Upper lobe of left lung (tissue), 6 donors: ENCODE measurements around the gene MAP2K6. TPM values are rescaled to one million over a fixed set of nuclear protein-coding genes. Genes with fewer than 3 reads are reported as not detected.

Experiments used
- ATAC-seq, 2 donors: fragments of 200-7000 bp; cut with Tn5 transposase; one replicate each; pipeline ENCODE4 v1.9.1; 2022; ENCODE audit warnings: mild to moderate bottlenecking in 2 of 2, moderate library complexity in 2 of 2; ENCODE audit not compliant: low FRiP score in 2 of 2
- DNase-seq, 2 donors: peaks; one replicate each; pipeline ENCODE4 v3.0.0-alpha.2; 2019 to 2020
- H3K27ac ChIP-seq, 4 donors: fragments of 200-600 bp; sonication (generic); one replicate each; pipeline ENCODE4 v1.5.1; 2016 to 2019
- H3K27me3 ChIP-seq, 4 donors: fragments of 200-600 bp; sonication (generic); one replicate each; pipeline ENCODE4 v1.5.1; 2017 to 2019
- H3K36me3 ChIP-seq, 4 donors: fragments of 200-600 bp; sonication (generic); one replicate each; pipeline ENCODE4 v1.5.1; 2016 to 2019
- H3K4me1 ChIP-seq, 4 donors: fragments of 200-600 bp; sonication (generic); one replicate each; pipeline ENCODE4 v1.5.1; 2018 to 2019
- H3K4me3 ChIP-seq, 4 donors: fragments of 200-600 bp; sonication (generic); one replicate each; pipeline ENCODE4 v1.5.1; 2017 to 2019; ENCODE audit warnings: mild to moderate bottlenecking in 2 of 4, moderate library complexity in 1 of 4
- H3K9me3 ChIP-seq, 4 donors: fragments of 200-600 bp; sonication (generic); one replicate each; pipeline ENCODE4 v1.5.1; 2018 to 2019
- EP300 ChIP-seq, 4 donors: sonication (generic); formaldehyde crosslinking; IDR thresholded peaks; one replicate each; pipeline ENCODE4 v1.5.1; 2017; ENCODE audit warnings: antibody characterized with exemption in 4 of 4, control low read depth in 2 of 4
- POLR2A ChIP-seq, 4 donors: fragments of 450-650 bp; IDR thresholded peaks; one replicate each; pipeline ENCODE4 v1.5.1; 2016 to 2017; ENCODE audit warnings: antibody characterized with exemption in 4 of 4, mild to moderate bottlenecking in 2 of 4
- POLR2AphosphoS5 ChIP-seq, 2 donors: sonication (generic); formaldehyde crosslinking; IDR thresholded peaks; one replicate each; pipeline ENCODE4 v1.5.1; 2017; ENCODE audit warnings: antibody characterized with exemption in 2 of 2
- WGBS, 2 donors: methylation state at CpG; one replicate each; pipeline ENCODE4 v1.1.5; 2017 to 2018; 5-methylcytosine and 5-hydroxymethylcytosine counted together
- total RNA-seq, 6 donors: library from RNA; depleted of rRNA in 4 of 6; stranded (reverse); fragments of >200 nt in 4 of 6; gene quantifications; one replicate each; pipeline versions ENCODE4 v1.1.0 to v1.2.1, GENCODE V29; 2016 to 2021
- TF ChIP-seq, protein P1 (sequence below), 6 experiments: fragments of 450-650 bp in 4 of 6; fragments of 200-600 bp in 2 of 6; sonication (generic) in 2 of 6; IDR thresholded peaks; one replicate each; pipeline ENCODE4 v1.5.1; 2016 to 2019; ENCODE audit warnings: antibody characterized with exemption in 6 of 6
- donor health status: DM: no; HTN: no; CAD: no; lungs with moderate emphysema.
- donor health status: DM: no; HTN: yes; CAD: no; lungs with severe emphysema.

MAP2K6 gene
- total RNA-seq, 6 donors from 2014 or later, result 0.33 to 16.8 (median 5.9) TPM

DNA sequence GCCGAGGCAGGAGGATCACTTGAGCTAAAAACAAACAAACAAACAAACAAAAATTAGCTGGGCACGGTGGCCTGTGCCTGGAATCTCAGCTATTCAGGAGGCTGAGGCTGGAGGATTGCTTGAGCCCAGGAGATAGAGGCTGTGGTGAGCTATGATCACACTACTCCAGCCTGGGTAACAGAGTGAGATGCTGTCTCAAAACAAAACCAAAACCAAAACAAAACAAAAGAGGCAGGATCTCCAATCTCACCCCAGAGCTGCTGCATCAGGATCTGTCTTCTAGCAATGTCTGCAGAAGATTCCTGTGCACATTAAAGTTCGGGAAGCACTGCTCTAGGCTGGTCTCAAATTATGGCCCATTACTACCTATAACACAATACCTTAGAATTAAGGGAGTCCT lies 43.1 kb downstream of the MAP2K6 start:
- no peaks in the 10 kb centered on the region for H3K4me1 ChIP-seq
- 82 to 83% methylated on average over 3 of the region's 3 CpGs for WGBS, 2 donors
- H3K4me3 ChIP-seq, result no peak overlapping the region
- H3K9me3 ChIP-seq, result no peaks in the 10 kb centered on the region
- TF ChIP-seq POLR2A (IDR thresholded peaks at IDR 0.05), result no peak
- TF ChIP-seq, protein P1, sequence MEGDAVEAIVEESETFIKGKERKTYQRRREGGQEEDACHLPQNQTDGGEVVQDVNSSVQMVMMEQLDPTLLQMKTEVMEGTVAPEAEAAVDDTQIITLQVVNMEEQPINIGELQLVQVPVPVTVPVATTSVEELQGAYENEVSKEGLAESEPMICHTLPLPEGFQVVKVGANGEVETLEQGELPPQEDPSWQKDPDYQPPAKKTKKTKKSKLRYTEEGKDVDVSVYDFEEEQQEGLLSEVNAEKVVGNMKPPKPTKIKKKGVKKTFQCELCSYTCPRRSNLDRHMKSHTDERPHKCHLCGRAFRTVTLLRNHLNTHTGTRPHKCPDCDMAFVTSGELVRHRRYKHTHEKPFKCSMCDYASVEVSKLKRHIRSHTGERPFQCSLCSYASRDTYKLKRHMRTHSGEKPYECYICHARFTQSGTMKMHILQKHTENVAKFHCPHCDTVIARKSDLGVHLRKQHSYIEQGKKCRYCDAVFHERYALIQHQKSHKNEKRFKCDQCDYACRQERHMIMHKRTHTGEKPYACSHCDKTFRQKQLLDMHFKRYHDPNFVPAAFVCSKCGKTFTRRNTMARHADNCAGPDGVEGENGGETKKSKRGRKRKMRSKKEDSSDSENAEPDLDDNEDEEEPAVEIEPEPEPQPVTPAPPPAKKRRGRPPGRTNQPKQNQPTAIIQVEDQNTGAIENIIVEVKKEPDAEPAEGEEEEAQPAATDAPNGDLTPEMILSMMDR (IDR thresholded peaks at IDR 0.05), result no peak
- no peak for TF ChIP-seq POLR2AphosphoS5 (IDR thresholded peaks at IDR 0.05)
- TF ChIP-seq EP300 (IDR thresholded peaks at IDR 0.05), result no peak
- H3K27me3 ChIP-seq, result no peaks in the 10 kb centered on the region
- DNase-seq (no peak), ATAC-seq (no peak)
- H3K27ac ChIP-seq, result no peak overlapping the region
- H3K36me3 ChIP-seq, result no peaks in the 10 kb centered on the region

DNA sequence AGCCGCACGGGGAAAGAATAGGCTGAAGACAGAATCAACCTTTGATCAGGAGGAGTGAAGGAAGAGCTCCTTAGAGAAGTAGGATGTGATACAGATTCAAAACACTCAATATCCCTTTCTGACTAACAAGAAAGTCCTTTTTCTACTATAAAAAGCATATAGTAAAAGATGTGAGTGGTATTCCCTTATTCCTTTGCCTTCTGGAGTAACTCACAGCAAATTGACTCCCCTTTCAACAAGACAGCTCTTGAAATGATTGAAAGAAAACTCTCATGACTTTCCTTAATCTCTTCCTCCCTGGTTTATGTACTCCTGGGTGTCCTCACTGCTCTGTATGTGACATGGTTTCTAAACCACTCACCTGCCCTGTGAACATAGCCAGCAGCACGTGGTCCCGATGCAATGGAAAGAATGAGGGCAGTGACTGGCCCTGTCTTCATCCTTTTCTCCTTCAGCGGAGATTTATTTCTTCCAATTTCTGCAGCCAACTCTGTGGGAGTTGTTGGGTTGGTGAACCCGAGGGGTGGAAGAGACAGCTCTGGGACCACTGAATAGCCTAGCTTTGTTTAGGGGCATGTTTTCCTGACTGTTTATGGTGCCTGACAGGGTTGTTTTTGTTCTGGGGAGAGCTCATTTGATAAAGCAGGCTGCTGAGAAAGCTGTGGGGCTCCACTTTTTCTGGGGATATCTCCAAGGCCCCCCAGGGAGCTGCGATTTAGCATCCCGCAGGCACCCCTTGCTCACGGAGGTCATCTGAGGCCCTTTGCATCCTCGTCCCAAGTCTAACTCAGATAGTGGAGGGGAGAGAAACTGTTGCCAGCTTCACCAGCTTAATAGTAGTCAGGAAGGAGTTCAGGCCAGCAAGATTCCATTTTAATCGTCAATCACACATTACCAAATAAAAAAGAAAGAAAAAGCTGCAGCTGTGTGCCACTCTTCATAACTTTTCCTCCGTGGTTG lies 46.7 kb downstream of the MAP2K6 start:
- H3K27me3 ChIP-seq, result no peaks in the 10 kb centered on the region
- ATAC-seq (no peak), DNase-seq (no peak)
- no peaks in the 10 kb centered on the region for H3K4me1 ChIP-seq
- H3K27ac ChIP-seq, result no peak overlapping the region
- WGBS, 2 donors, result 78 to 87% methylated on average over 10 to 12 of the region's 12 CpGs
- no peaks in the 10 kb centered on the region for H3K36me3 ChIP-seq
- TF ChIP-seq EP300 (IDR thresholded peaks at IDR 0.05) (no peak), POLR2A (IDR thresholded peaks at IDR 0.05) (no peak), POLR2AphosphoS5 (IDR thresholded peaks at IDR 0.05) (no peak)
- TF ChIP-seq, protein P1 (IDR thresholded peaks at IDR 0.05), result no peak
- no peaks in the 10 kb centered on the region for H3K9me3 ChIP-seq
- no peak overlapping the region for H3K4me3 ChIP-seq

DNA sequence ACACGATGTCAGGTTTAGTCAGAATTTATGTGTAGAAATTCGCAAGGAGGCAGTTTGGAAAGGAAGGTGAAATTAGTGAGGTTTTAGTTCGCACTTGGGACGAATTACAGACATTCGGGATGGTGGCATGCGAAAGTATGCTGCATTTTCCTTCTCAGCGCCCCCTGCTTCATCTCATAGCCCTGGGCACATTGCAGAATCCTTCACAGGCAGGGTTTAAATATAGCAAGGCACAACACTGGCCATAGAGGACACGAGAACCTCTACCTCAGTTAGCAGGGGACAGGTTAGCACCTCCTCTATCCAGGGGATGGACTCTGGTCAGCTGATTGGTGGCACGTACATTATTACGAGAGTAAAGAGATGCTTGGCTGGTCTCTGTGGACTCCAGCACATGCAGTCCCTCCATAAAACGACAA lies 47.5 kb downstream of the MAP2K6 start:
- Histone ChIP-seq H3K9me3 (no peaks in the 10 kb centered on the region), H3K27me3 (no peaks in the 10 kb centered on the region), H3K36me3 (no peaks in the 10 kb centered on the region), H3K4me3 (no peak overlapping the region), H3K27ac (no peak overlapping the region), H3K4me1 (no peaks in the 10 kb centered on the region)
- ATAC-seq (no peak), DNase-seq (no peak)
- WGBS, 2 donors, result 91 to 95% methylated on average over 11 of the region's 11 CpGs
- no peak for TF ChIP-seq EP300 (IDR thresholded peaks at IDR 0.05)
- TF ChIP-seq POLR2AphosphoS5 (IDR thresholded peaks at IDR 0.05), result no peak
- TF ChIP-seq POLR2A (IDR thresholded peaks at IDR 0.05), result no peak
- TF ChIP-seq, protein P1 (IDR thresholded peaks at IDR 0.05), result no peak

DNA sequence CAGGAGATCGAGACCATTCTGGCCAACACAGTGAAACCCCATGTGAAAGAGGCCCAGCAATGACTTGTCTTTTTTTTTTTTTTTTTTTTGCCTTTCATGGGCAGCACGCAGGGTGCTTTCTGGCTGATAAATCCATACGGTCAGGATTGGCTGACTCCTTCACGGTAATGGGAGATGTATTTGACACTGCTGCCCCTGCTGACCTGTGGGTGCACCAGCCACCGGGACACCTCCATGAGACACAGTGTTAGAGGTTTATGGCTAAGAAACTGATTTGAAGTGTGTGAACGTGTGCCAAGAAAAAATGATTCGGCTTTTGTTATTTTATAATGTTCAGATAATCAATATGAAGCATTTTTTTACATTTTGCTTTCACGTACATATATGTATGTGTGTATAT lies 48.4 kb downstream of the MAP2K6 start:
- no peak for TF ChIP-seq POLR2A (IDR thresholded peaks at IDR 0.05)
- TF ChIP-seq POLR2AphosphoS5 (IDR thresholded peaks at IDR 0.05), result no peak
- TF ChIP-seq, protein P1 (IDR thresholded peaks at IDR 0.05), result no peak
- TF ChIP-seq EP300 (IDR thresholded peaks at IDR 0.05), result no peak
- Histone ChIP-seq H3K4me1 (no peaks in the 10 kb centered on the region), H3K4me3 (no peak overlapping the region), H3K27ac (no peak overlapping the region), H3K9me3 (no peaks in the 10 kb centered on the region), H3K36me3 (no peaks in the 10 kb centered on the region), H3K27me3 (no peaks in the 10 kb centered on the region)
- DNase-seq, result no peak
- WGBS, 2 donors, result 93 to 94% methylated on average over 8 of the region's 8 CpGs
- no peak for ATAC-seq
